HCT116 (cell line): ENCODE results near the gene NUFIP2. TPM values are rescaled to one million over a fixed set of nuclear protein-coding genes. Genes with fewer than 3 reads are reported as not detected.

Source experiments
- ATAC-seq: fragments of 200-7000 bp; cut with Tn5 transposase; 2 replicates; pipeline ENCODE4 v1.9.1; 2020; ENCODE audit warnings: mild to moderate bottlenecking, moderate library complexity
- BruUV-seq: library from RNA; stranded (reverse); fragments of 400-500 nt; replicated peaks from 2 replicates; lab custom pipeline; 2021; lab: Mats Ljungman, UMichigan
- CTCF ChIA-PET: fragments of 300-600 bp; sonication (Branson Sonifier 250); formaldehyde crosslinking; loops from one replicate; lab custom pipeline; 2021; ENCODE audit warnings: antibody characterized with exemption; lab: Charles Lee
- POLR2A ChIA-PET: fragments of 300-600, 350-600 bp; sonication (Branson Sonifier 250); formaldehyde crosslinking; loops from one replicate; lab custom pipeline; 2021; ENCODE audit warnings: antibody characterized with exemption; lab: Charles Lee
- RAD21 ChIA-PET, 2 experiments: fragments of 300-600 bp; sonication (Branson Sonifier 250); formaldehyde crosslinking; loops; one replicate each; lab custom pipeline; 2023; ENCODE audit warnings: low total read pairs in 2 of 2; ENCODE audit not compliant: uncharacterized antibody in 2 of 2, unreplicated experiment in 2 of 2, low non-redundant PET in 1 of 2; lab: Charles Lee
- DNase-seq: peaks from one replicate; pipeline ENCODE4 v3.0.0-alpha.2; 2010; ENCODE audit warnings: low read depth, low spot score
- H2AFZ ChIP-seq: fragments of 200-600 bp; shearing (Covaris generic), sonication (generic); 2 replicates; pipeline ENCODE4 v1.6.1; 2017; ENCODE audit warnings: low read depth, mixed run types, mixed read lengths, antibody characterized with exemption, low read length; ENCODE audit not compliant: poor library complexity, severe bottlenecking
- H3K27ac ChIP-seq: 2 replicates; pipeline ENCODE4 v1.5.1; 2012; ENCODE audit warnings: low read depth, low read length
- H3K27me3 ChIP-seq: fragments of 200-600 bp; sonication (generic); 2 replicates; pipeline ENCODE4 v1.6.1; 2016; ENCODE audit warnings: mixed run types, low read length, mixed read lengths; ENCODE audit not compliant: insufficient read depth
- H3K36me3 ChIP-seq, 2 experiments: fragments of 200-500 bp in 1 of 2; fragments of 200-600 bp in 1 of 2; sonication (Bioruptor generic) in 1 of 2; sonication (generic) in 1 of 2; 2 replicates each; pipeline versions ENCODE4 v1.5.1 to v1.6.1; 2014 to 2016; ENCODE audit warnings: low read length in 2 of 2, inconsistent platforms in 1 of 2, mixed read lengths in 1 of 2, mixed run types in 1 of 2; ENCODE audit not compliant: insufficient read depth in 2 of 2, control insufficient read depth in 1 of 2
- H3K4me1 ChIP-seq, 2 experiments: fragments of 200-600 bp in 1 of 2; sonication (generic) in 1 of 2; 2 replicates each; pipeline versions ENCODE4 v1.5.1 to v1.6.1; 2012 to 2017; ENCODE audit warnings: low read length in 2 of 2, inconsistent platforms in 1 of 2, mild to moderate bottlenecking in 1 of 2, mixed read lengths in 1 of 2, mixed run types in 1 of 2, moderate library complexity in 1 of 2; ENCODE audit not compliant: insufficient read depth in 2 of 2, control insufficient read depth in 1 of 2
- H3K4me2 ChIP-seq: fragments of 200-600 bp; sonication (generic); 2 replicates; pipeline ENCODE4 v1.6.1; 2017; ENCODE audit warnings: mixed run types, low read length, mixed read lengths
- H3K4me3 ChIP-seq, 2 experiments: fragments of 200-600 bp in 1 of 2; sonication (generic) in 1 of 2; replicated peaks in 1 of 2; 2 replicates each; pipeline ENCODE4 v1.5.1; 2011 to 2016; ENCODE audit warnings: low read length in 2 of 2, control low read depth in 1 of 2, low read depth in 1 of 2, mild to moderate bottlenecking in 1 of 2, mixed read lengths in 1 of 2, mixed run types in 1 of 2
- H3K79me2 ChIP-seq: fragments of 200-600 bp; sonication (generic); 2 replicates; pipeline ENCODE4 v1.6.1; 2017; ENCODE audit warnings: mild to moderate bottlenecking, mixed run types, low read length, moderate library complexity, mixed read lengths; ENCODE audit not compliant: insufficient read depth
- H3K9ac ChIP-seq: fragments of 200-600 bp; sonication (generic); 2 replicates; pipeline ENCODE4 v1.6.1; 2016; ENCODE audit warnings: low read length, mixed read lengths
- H3K9me2 ChIP-seq: fragments of 200-600 bp; sonication (generic), shearing (Covaris generic); 2 replicates; pipeline ENCODE4 v1.6.1; 2017; ENCODE audit warnings: mixed run types, mild to moderate bottlenecking, moderate library complexity; ENCODE audit not compliant: insufficient read depth
- H3K9me3 ChIP-seq, 2 experiments: fragments of 200-500 bp in 1 of 2; fragments of 200-600 bp in 1 of 2; sonication (Bioruptor generic) in 1 of 2; sonication (generic) in 1 of 2; 2 replicates each; pipeline ENCODE4 v1.6.1; 2014 to 2017; ENCODE audit warnings: low read length in 2 of 2, mixed read lengths in 2 of 2, inconsistent platforms in 1 of 2, low read depth in 1 of 2, mild to moderate bottlenecking in 1 of 2, mixed run types in 1 of 2, moderate library complexity in 1 of 2; ENCODE audit not compliant: control insufficient read depth in 1 of 2, insufficient read depth in 1 of 2
- H4K20me1 ChIP-seq: fragments of 200-600 bp; sonication (generic), shearing (Covaris generic); 2 replicates; pipeline ENCODE4 v1.6.1; 2017; ENCODE audit warnings: mixed run types, mild to moderate bottlenecking, moderate library complexity; ENCODE audit not compliant: insufficient read depth
- ATF3 ChIP-seq: IDR thresholded peaks from 2 replicates; pipeline ENCODE4 v1.6.1; 2012
- EZH2 ChIP-seq: fragments of 200-600 bp; sonication (generic); IDR thresholded peaks from 2 replicates; pipeline ENCODE4 v1.6.1; 2017; ENCODE audit warnings: antibody characterized with exemption, mixed run types
- EZH2phosphoT487 ChIP-seq: fragments of 200-600 bp; IDR thresholded peaks from 2 replicates; pipeline ENCODE4 v1.6.1; 2018; ENCODE audit warnings: antibody characterized with exemption, borderline replicate concordance
- RAD21 ChIP-seq: IDR thresholded peaks from 2 replicates; pipeline ENCODE4 v1.6.1; 2012; ENCODE audit warnings: low read depth, mild to moderate bottlenecking
- REST ChIP-seq: IDR thresholded peaks from 2 replicates; pipeline ENCODE4 v1.6.1; 2012; ENCODE audit warnings: low read depth
- SRF ChIP-seq: IDR thresholded peaks from 2 replicates; pipeline ENCODE4 v1.6.1; 2012; ENCODE audit warnings: low read depth
- intact Hi-C: fragments of 100-400 bp; cut with micrococcal nuclease; formaldehyde crosslinking; loops from 2 replicates; pipeline ENCODE4 v1.10.0; 2022
- total RNA-seq: library from RNA; stranded (reverse); gene quantifications from one replicate; pipeline ENCODE4 v1.2.1, GENCODE V29; 2021; ENCODE audit not compliant: unreplicated experiment

The NUFIP2 gene
- total RNA-seq, 1 experiment from 2014 or later: 66.5 TPM

DNA sequence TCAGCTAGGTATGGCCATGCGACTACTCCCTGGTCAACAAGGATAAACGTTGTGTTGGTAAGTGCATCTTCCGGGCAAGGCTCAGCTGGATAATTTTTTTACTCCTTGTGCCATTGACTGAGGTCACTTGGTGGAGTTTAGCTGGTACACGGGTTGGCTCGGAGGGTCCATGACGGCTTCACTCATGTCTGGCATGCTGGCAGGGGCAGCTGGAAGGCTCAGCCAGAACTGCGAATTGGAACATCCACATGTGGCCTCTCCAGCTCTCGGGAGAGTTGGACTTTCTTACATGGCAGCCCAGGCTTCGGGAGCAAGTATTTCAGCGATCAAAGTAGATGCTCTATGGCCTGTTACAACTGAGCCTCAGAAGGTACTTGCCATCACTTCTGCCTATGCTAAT lies 78.8 kb downstream of the NUFIP2 start (continued):
- TF ChIP-seq REST: no peak
- TF ChIP-seq RAD21: no peak
- TF ChIP-seq, all 23 proteins: peak for 0

DNA sequence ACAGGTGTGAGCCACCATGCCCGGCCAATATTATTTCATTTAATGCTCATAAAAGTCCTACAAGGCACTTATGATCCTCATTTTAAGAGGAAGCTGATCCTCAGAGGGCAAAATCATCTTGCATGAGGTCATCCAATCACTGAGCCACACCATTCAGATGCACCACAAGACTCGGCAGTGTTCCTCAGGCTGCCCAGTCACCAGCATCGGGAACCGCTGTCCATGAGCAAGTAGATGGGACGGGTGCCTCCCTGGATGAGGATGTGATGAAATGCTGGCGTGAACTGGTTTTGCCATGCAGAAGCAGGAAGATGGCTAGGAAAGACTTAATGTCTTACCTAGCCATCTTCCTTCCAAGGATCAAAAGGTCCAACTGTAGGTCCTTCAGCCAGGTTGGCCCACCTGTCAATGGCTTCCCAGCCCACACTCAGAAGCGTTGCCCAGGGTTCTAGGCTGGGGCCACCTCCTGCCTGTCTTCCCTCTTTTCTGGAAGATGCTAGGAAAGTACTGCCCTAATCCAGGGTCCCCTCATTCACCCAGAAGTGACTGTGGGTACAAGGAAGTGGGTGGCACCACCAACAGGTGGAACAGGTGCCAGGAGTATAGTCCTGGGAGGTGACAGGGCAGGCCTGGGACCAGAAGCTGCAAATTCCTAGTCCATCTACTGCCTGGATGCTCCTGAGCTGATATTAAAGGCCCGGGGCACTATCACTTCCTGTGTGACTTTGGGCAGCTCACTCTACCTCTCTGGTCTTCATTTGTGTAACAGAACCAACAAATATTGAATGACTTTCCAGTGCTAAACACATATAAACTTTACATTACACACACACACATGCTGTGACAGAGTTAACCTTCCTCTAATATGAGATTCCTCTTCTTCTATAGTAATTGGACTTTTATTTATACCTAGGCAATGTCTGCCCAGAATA lies 79.5 kb downstream of the NUFIP2 start:
- TF ChIP-seq ATF3: no peak
- no peak for TF ChIP-seq EZH2
- no peak for TF ChIP-seq SRF
- TF ChIP-seq EZH2phosphoT487: no peak
- Histone ChIP-seq H3K27ac (no peak overlapping the region), H3K4me3 (no peak overlapping the region), H3K9ac (no peak overlapping the region), H3K4me2 (no peak overlapping the region), H3K27me3 (no peaks in the 10 kb centered on the region), H4K20me1 (no peaks in the 10 kb centered on the region), H3K79me2 (peaks cover 6% of the 10 kb centered on the region; the same call in 1 of the 2 replicates), H2AFZ (no peak overlapping the region), H3K9me3 (no peaks in the 10 kb centered on the region), H3K36me3 (0 out of 4 replicates have a peak, but pooled peaks cover 0 to 4% of the 10 kb centered on the region in 2 experiments), H3K4me1 (peaks cover 0 to 5% of the 10 kb centered on the region in 2 experiments; a peak in 1 of 4 replicates), H3K9me2 (no peaks in the 10 kb centered on the region)
- ChIA-PET RAD21 (no interaction called here), POLR2A (interaction anchor here (0.7 to 1.5 kb wide), 2 partner anchors 35 to 66 kb away, joined by 3 to 6 read pairs; partner anchors contain the start of gene MYO18A), CTCF (interaction anchor here (1.4 kb wide), 1 partner anchor 65 kb away, joined by 3 read pairs; no protein-coding TSS in a partner anchor)
- no peak for ATAC-seq
- no TSS peak for BruUV-seq
- intact Hi-C loops: no loop called here
- no peak for DNase-seq
